ENCODE data around the gene CBR3. TPM values are rescaled to one million over a fixed set of nuclear protein-coding genes. Genes with fewer than 3 reads are reported as not detected.

Gene CBR3
- total and polyA plus RNA-seq, 2 of the 13 experiments (the other 11 are each of a cell fraction or from before 2014, with no cell fraction given): not detected

GRCh38 chr21:36113647-36114428 is 21.0 kb upstream of the CBR3 start (continued):
- no peak; the same call in 1 of the 2 replicates for TF ChIP-seq MTERF4 (CRISPR knock-in tag; IDR thresholded peaks at IDR 0.05)
- TF ChIP-seq YY1 (IDR thresholded peaks at IDR 0.05; ENCODE audit: insufficient read depth, insufficient replicate concordance, low read depth, low read length): peak; percentile 83
- TF ChIP-seq ZBTB42 (CRISPR knock-in tag; IDR thresholded peaks at IDR 0.05): no peak
- TF ChIP-seq ZFP90 (CRISPR knock-in tag; IDR thresholded peaks at IDR 0.05; ENCODE audit: borderline replicate concordance): no peak
- peak; percentile 89; the same call in 1 of the 2 replicates for TF ChIP-seq FOXK1 (CRISPR knock-in tag; IDR thresholded peaks at IDR 0.05; ENCODE audit: borderline replicate concordance, low read depth)
- TF ChIP-seq ZNF337 (CRISPR knock-in tag; IDR thresholded peaks at IDR 0.05; ENCODE audit: borderline replicate concordance, low read depth): no peak
- no peak for TF ChIP-seq ZNF3 (CRISPR knock-in tag; IDR thresholded peaks at IDR 0.05)
- peak; percentile 65; the same call in 1 of the 2 replicates for TF ChIP-seq ZNF501 (CRISPR knock-in tag; IDR thresholded peaks at IDR 0.05)
- no peak for TF ChIP-seq PAF1 (CRISPR knock-in tag; IDR thresholded peaks at IDR 0.05)
- no peak for TF ChIP-seq ZBTB20 (CRISPR knock-in tag; IDR thresholded peaks at IDR 0.05; ENCODE audit: borderline replicate concordance, low read depth)
- TF ChIP-seq TFAP4 (IDR thresholded peaks at IDR 0.05; ENCODE audit: borderline replicate concordance, low read depth): peak; percentile 49; the same call in 1 of the 2 replicates
- TF ChIP-seq, protein P1, sequence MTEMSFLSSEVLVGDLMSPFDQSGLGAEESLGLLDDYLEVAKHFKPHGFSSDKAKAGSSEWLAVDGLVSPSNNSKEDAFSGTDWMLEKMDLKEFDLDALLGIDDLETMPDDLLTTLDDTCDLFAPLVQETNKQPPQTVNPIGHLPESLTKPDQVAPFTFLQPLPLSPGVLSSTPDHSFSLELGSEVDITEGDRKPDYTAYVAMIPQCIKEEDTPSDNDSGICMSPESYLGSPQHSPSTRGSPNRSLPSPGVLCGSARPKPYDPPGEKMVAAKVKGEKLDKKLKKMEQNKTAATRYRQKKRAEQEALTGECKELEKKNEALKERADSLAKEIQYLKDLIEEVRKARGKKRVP (CRISPR knock-in tag; IDR thresholded peaks at IDR 0.05): 0 out of 4 replicates have a peak, but pooled peaks of 1 of the 2 experiments have one; percentile 19
- no peak for TF ChIP-seq NCOA1 (CRISPR knock-in tag; IDR thresholded peaks at IDR 0.05)
- TF ChIP-seq FOXJ3 (CRISPR knock-in tag; IDR thresholded peaks at IDR 0.05; ENCODE audit: borderline replicate concordance): no peak
- TF ChIP-seq, protein P2, sequence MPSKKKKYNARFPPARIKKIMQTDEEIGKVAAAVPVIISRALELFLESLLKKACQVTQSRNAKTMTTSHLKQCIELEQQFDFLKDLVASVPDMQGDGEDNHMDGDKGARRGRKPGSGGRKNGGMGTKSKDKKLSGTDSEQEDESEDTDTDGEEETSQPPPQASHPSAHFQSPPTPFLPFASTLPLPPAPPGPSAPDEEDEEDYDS (CRISPR knock-in tag; IDR thresholded peaks at IDR 0.05): peak; percentile 32; the same call in 1 of the 2 replicates
- no peak; the same call in none of the 2 replicates for TF ChIP-seq PHF8 (CRISPR knock-in tag; IDR thresholded peaks at IDR 0.05)
- TF ChIP-seq RARA (CRISPR knock-in tag; IDR thresholded peaks at IDR 0.05): peak; percentile 37; the same call in 1 of the 2 replicates
- no peak for TF ChIP-seq RXRB (CRISPR knock-in tag; IDR thresholded peaks at IDR 0.05; ENCODE audit: borderline replicate concordance)
- peak; percentile 91 for TF ChIP-seq NR2C2 (CRISPR knock-in tag; IDR thresholded peaks at IDR 0.05; ENCODE audit: borderline replicate concordance)
- TF ChIP-seq CEBPG (CRISPR knock-in tag; IDR thresholded peaks at IDR 0.05): peak; percentile 56; the same call in 1 of the 2 replicates
- no peak for TF ChIP-seq HMG20B (CRISPR knock-in tag; conservative IDR thresholded peaks at IDR 0.05)
- TF ChIP-seq XRCC5 (optimal IDR thresholded peaks at IDR 0.05; ENCODE audit: low read length): no peak
